ENCODE results near the gene NR2F1-AS1. TPM values are rescaled to one million over a fixed set of nuclear protein-coding genes. Genes with fewer than 3 reads are reported as not detected.

NR2F1-AS1 gene
- polyA plus RNA-seq, 3 donors = not detected

- Histone ChIP-seq H4K20me1 (ENCODE audit: insufficient read depth, low read length) (no peaks in the 10 kb centered on the region), H3K9me3 (replicated peaks in 1 of 2; ENCODE audit: control insufficient read depth in 1 of 2, insufficient read depth in 1 of 2, low read length in 2 of 2) (no peaks in the 10 kb centered on the region), H3K9ac (ENCODE audit: insufficient read depth, low read length, poor library complexity, severe bottlenecking) (no peak overlapping the region), H3K36me3 (replicated peaks in 1 of 2; ENCODE audit: control insufficient read depth in 1 of 2, insufficient read depth in 2 of 2, low read length in 2 of 2) (no peaks in the 10 kb centered on the region), H3K79me2 (ENCODE audit: insufficient read depth, low read length) (no peaks in the 10 kb centered on the region), H3K4me2 (replicated peaks; ENCODE audit: extremely low read depth, low read length, poor library complexity, severe bottlenecking) (no peak overlapping the region), H2AFZ (ENCODE audit: insufficient read depth, low read depth, low read length, poor library complexity, severe bottlenecking) (no peak overlapping the region), H3K4me3 (replicated peaks in 1 of 3; ENCODE audit: low read depth in 2 of 3, low read length in 3 of 3) (no peak overlapping the region), H3K4me1 (ENCODE audit: control insufficient read depth in 1 of 2, insufficient read depth in 2 of 2, low read length in 2 of 2) (no peaks in the 10 kb centered on the region), H3K27me3 (ENCODE audit: control insufficient read depth in 2 of 2, insufficient read depth in 2 of 2, low read length in 2 of 2) (no peaks in the 10 kb centered on the region), H3K27ac (ENCODE audit: low read depth in 1 of 2, low read length in 2 of 2) (no peak overlapping the region)
- no peaks in the 10 kb centered on the region for H3K9me3 Mint-ChIP-seq
- TF ChIP-seq CTCF (IDR thresholded peaks at IDR 0.05) = no peak
- H3K27ac Mint-ChIP-seq = no peak overlapping the region
- H3K4me1 Mint-ChIP-seq = no peaks in the 10 kb centered on the region
- H3K36me3 Mint-ChIP-seq = no peaks in the 10 kb centered on the region
- no peak overlapping the region for H3K4me3 Mint-ChIP-seq
- 100% methylated on average over 1 of the region's 2 CpGs for WGBS (ENCODE audit: insufficient coverage)
- peaks cover 0 to 2% (median 2%) of the 10 kb centered on the region in 3 donors for H3K27me3 Mint-ChIP-seq (ENCODE audit: low read depth in 3 of 3)
- DNase-seq = no peak
- intact Hi-C loops (cut with micrococcal nuclease) = no loop called here
Measured at GRCh38 chr5:93430673-93431199, 150.3 kb downstream of the NR2F1-AS1 start.

- no peaks in the 10 kb centered on the region for H3K36me3 Mint-ChIP-seq
- Histone ChIP-seq H3K9me3 (replicated peaks in 1 of 2; ENCODE audit: control insufficient read depth in 1 of 2, insufficient read depth in 1 of 2, low read length in 2 of 2) (no peaks in the 10 kb centered on the region), H3K4me1 (ENCODE audit: control insufficient read depth in 1 of 2, insufficient read depth in 2 of 2, low read length in 2 of 2) (no peaks in the 10 kb centered on the region), H2AFZ (ENCODE audit: insufficient read depth, low read depth, low read length, poor library complexity, severe bottlenecking) (no peak overlapping the region), H4K20me1 (ENCODE audit: insufficient read depth, low read length) (no peaks in the 10 kb centered on the region), H3K79me2 (ENCODE audit: insufficient read depth, low read length) (no peaks in the 10 kb centered on the region), H3K4me2 (replicated peaks; ENCODE audit: extremely low read depth, low read length, poor library complexity, severe bottlenecking) (no peak overlapping the region), H3K9ac (ENCODE audit: insufficient read depth, low read length, poor library complexity, severe bottlenecking) (no peak overlapping the region), H3K27me3 (ENCODE audit: control insufficient read depth in 2 of 2, insufficient read depth in 2 of 2, low read length in 2 of 2) (no peaks in the 10 kb centered on the region), H3K4me3 (replicated peaks in 1 of 3; ENCODE audit: low read depth in 2 of 3, low read length in 3 of 3) (no peak overlapping the region), H3K27ac (ENCODE audit: low read depth in 1 of 2, low read length in 2 of 2) (no peak overlapping the region), H3K36me3 (replicated peaks in 1 of 2; ENCODE audit: control insufficient read depth in 1 of 2, insufficient read depth in 2 of 2, low read length in 2 of 2) (no peaks in the 10 kb centered on the region)
- no peak for TF ChIP-seq CTCF (IDR thresholded peaks at IDR 0.05)
- H3K9me3 Mint-ChIP-seq = no peaks in the 10 kb centered on the region
- H3K4me1 Mint-ChIP-seq = no peaks in the 10 kb centered on the region
- 20% methylated on average over 4 of the region's 8 CpGs for WGBS (ENCODE audit: insufficient coverage)
- no peak overlapping the region for H3K4me3 Mint-ChIP-seq
- peaks cover 0 to 2% (median 2%) of the 10 kb centered on the region in 3 donors for H3K27me3 Mint-ChIP-seq (ENCODE audit: low read depth in 3 of 3)
- DNase-seq = no peak
- intact Hi-C loops (cut with micrococcal nuclease) = no loop called here
- H3K27ac Mint-ChIP-seq = no peak overlapping the region
Measured at GRCh38 chr5:93430118-93430517, 150.9 kb downstream of the NR2F1-AS1 start.
